A549 (cell line): ENCODE results near the gene APMAP. TPM values are rescaled to one million over a fixed set of nuclear protein-coding genes. Genes with fewer than 3 reads are reported as not detected.

Source experiments
- ATAC-seq, 2 experiments: fragments of 200-7000 bp in 1 of 2; fragments of >200 bp in 1 of 2; cut with Nextera tagmentation in 1 of 2; cut with Tn5 transposase in 1 of 2; 3 replicates each; pipeline versions ENCODE4 v1.8.0 to v1.9.1; 2018 to 2020; ENCODE audit warnings: mild to moderate bottlenecking in 1 of 2, moderate library complexity in 1 of 2
- CTCF ChIA-PET: fragments of 300-600 bp; sonication (Branson Sonifier 250); formaldehyde crosslinking; extraction: SDS; loops from one replicate; lab custom pipeline; 2021; ENCODE audit warnings: antibody characterized with exemption, inconsistent platforms; lab: Yijun Ruan, JAX
- POLR2A ChIA-PET: fragments of 350-600 bp; formaldehyde crosslinking; extraction: SDS; loops from one replicate; lab custom pipeline; 2021; ENCODE audit warnings: antibody characterized with exemption, inconsistent platforms; lab: Yijun Ruan, JAX
- DNase-seq, 2 experiments: peaks; one replicate each; pipeline versions ENCODE4 v3.0.0 to v3.0.0-alpha.2; 2011 to 2016; ENCODE audit warnings: low read depth in 1 of 2, low spot score in 1 of 2
- FAIRE-seq: peaks from 2 replicates; lab custom pipeline; 2011; peaks lifted over from hg19 to GRCh38; lab: Jason Lieb, UNC
- H3K27ac ChIP-seq, 2 experiments: fragments of >200 bp; sonication (Bioruptor Twin); formaldehyde crosslinking; 3 replicates each; pipeline ENCODE4 v1.5.1; 2016 to 2017
- H3K4me1 ChIP-seq: fragments of >200 bp; sonication (Bioruptor Twin); formaldehyde crosslinking; 3 replicates; pipeline ENCODE4 v1.6.1; 2016
- H3K4me2 ChIP-seq: fragments of >200 bp; sonication (Bioruptor Twin); formaldehyde crosslinking; 3 replicates; pipeline ENCODE4 v1.6.1; 2016
- H3K4me3 ChIP-seq: fragments of >200 bp; sonication (Bioruptor Twin); formaldehyde crosslinking; 3 replicates; pipeline ENCODE4 v1.5.1; 2016
- H3K9me3 ChIP-seq: fragments of >200 bp; sonication (Bioruptor Twin); formaldehyde crosslinking; 3 replicates; pipeline ENCODE4 v1.6.1; 2016
- EHMT2 ChIP-seq: fragments of 200-600 bp; sonication (generic); IDR thresholded peaks from 2 replicates; pipeline ENCODE4 v1.6.1; 2016; ENCODE audit warnings: antibody characterized with exemption, low read depth, mild to moderate bottlenecking, moderate library complexity
- FOSL2 ChIP-seq, 2 experiments: fragments of 450-650 bp in 1 of 2; fragments of >200 bp in 1 of 2; sonication (Bioruptor Twin) in 1 of 2; formaldehyde crosslinking; IDR thresholded peaks; 2 replicates each; pipeline versions ENCODE4 v1.5.0 to v1.6.1; 2016 to 2020; ENCODE audit warnings: mild to moderate bottlenecking in 1 of 2, moderate library complexity in 1 of 2
- HDAC2 ChIP-seq: fragments of 200-600 bp; sonication (generic); IDR thresholded peaks from 2 replicates; pipeline ENCODE4 v1.6.1; 2016
- HOXB13 ChIP-seq: fragments of 250-450 bp; sonication (Bioruptor Pico); IDR thresholded peaks from 2 replicates; pipeline ENCODE4 v1.5.0; 2020; ENCODE audit warnings: low read depth, mild to moderate bottlenecking, moderate library complexity
- JUN ChIP-seq, 2 experiments: fragments of >200 bp; sonication (Bioruptor Twin); formaldehyde crosslinking; IDR thresholded peaks; 2 replicates in 1 of 2; 3 replicates in 1 of 2; pipeline ENCODE4 v1.6.1; 2016 to 2017
- MAFK ChIP-seq: fragments of 450-650 bp; IDR thresholded peaks from 2 replicates; pipeline ENCODE4 v1.6.1; 2014; ENCODE audit not compliant: partially characterized antibody
- RAD21 ChIP-seq, 2 experiments: fragments of >200 bp in 1 of 2; sonication (Bioruptor Twin) in 1 of 2; formaldehyde crosslinking in 1 of 2; IDR thresholded peaks in 1 of 2; conservative IDR thresholded peaks in 1 of 2; 2 replicates in 1 of 2; 3 replicates in 1 of 2; pipeline ENCODE4 v1.6.1; 2012 to 2018; ENCODE audit warnings: inconsistent platforms in 1 of 2
- RARB ChIP-seq: fragments of 250-450 bp; sonication (Bioruptor Pico); IDR thresholded peaks from 2 replicates; pipeline ENCODE4 v1.8.0; 2021; ENCODE audit warnings: mild to moderate bottlenecking, moderate library complexity
- WGBS: methylation state at CpG from one replicate; pipeline ENCODE4 v1.1.6; 2017; ENCODE audit errors: missing lambda C conversion rate; 5-methylcytosine and 5-hydroxymethylcytosine counted together
- polyA plus RNA-seq, 4 experiments: library from polyadenylated mRNA; depleted of rRNA in 3 of 4; stranded (reverse); fragments of >200 nt; fragmentation: RNase III in 1 of 4; extraction: RNeasy Plus Mini Kit Qiagen cat#74134 plus additional on column Dnase treatment in 1 of 4; gene quantifications; 2 replicates in 3 of 4; 3 replicates in 1 of 4; pipeline ENCODE4 v1.2.3, GENCODE V29; 2011 to 2017
- TF ChIP-seq, protein P1 (sequence below): fragments of 450-650 bp; IDR thresholded peaks from 2 replicates; pipeline ENCODE4 v1.6.1; 2014; ENCODE audit warnings: antibody characterized with exemption
- TF ChIP-seq, protein P2 (sequence below): fragments of 250-450 bp; sonication (Bioruptor Pico); IDR thresholded peaks from 2 replicates; pipeline ENCODE4 v1.5.0; 2021; ENCODE audit warnings: mild to moderate bottlenecking, moderate library complexity, borderline replicate concordance
- TF ChIP-seq, protein P3 (sequence below): fragments of >200 bp; sonication (Bioruptor Twin); formaldehyde crosslinking; IDR thresholded peaks from 3 replicates; pipeline ENCODE4 v1.5.1; 2016
- TF ChIP-seq, protein P4 (sequence below): fragments of 200-600 bp; sonication (generic); IDR thresholded peaks from 2 replicates; pipeline ENCODE4 v1.6.1; 2016; ENCODE audit warnings: antibody characterized with exemption, mild to moderate bottlenecking, moderate library complexity

The APMAP gene
- polyA plus RNA-seq, 2 of the 4 experiments (the other 2 are of a cell fraction) = 113 to 141 TPM

DNA sequence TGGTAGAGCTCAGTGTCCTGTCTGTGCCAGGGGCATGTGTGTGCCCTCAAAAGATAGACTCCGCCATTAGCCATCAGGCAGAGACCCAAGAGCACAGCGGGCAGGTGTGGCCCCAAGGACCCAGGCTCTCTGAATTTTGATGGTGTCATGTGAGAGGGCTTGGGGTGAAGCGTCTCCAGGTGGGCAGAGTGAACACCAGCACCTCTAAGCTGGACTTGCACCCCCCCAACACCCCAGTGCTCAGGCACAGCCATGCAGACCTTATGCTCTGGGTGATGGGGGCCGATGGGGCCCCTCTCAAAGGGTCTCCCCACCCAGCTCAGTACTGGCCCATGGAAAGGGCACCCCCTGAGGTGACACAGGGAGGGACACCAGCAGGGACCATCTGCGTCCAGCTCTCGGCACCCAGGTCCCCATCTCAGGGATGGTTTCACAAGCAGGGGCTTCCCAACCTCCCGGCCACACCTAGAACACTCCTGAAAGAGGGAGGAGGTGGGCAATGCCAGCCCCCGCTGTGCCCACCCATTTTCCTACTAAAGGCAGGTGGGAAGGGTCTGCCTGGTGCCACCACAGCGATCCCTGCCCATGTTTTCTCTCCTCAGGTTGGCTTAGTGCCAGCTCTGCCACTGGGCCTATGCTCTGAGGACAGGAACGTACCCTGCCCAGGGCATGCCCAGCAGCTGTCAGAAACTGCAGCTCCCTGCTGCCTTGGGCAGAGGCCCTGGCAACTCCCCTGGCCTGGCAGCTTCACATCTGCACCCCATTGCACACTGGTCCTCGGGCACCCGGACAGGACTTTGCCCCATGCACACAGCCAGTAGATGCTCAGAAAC, 40.0 kb downstream of the APMAP start:
- no peak overlapping the region for H3K4me3 ChIP-seq
- ATAC-seq (no peak), FAIRE-seq (no peak), DNase-seq (no peak)
- no peaks in the 10 kb centered on the region; the same call in 2 of the 3 replicates for H3K9me3 ChIP-seq
- H3K4me2 ChIP-seq = no peak overlapping the region
- H3K27ac ChIP-seq = no peak overlapping the region
- WGBS = 71% methylated on average over 11 of the region's 12 CpGs
- CTCF ChIA-PET = interaction anchor here (0.7 to 1.9 kb wide), 2 partner anchors 12 to 35 kb away, joined by 3 to 4 read pairs; no protein-coding TSS in a partner anchor
- POLR2A ChIA-PET = no interaction called here
- no peaks in the 10 kb centered on the region for H3K4me1 ChIP-seq
- TF ChIP-seq, protein P1, sequence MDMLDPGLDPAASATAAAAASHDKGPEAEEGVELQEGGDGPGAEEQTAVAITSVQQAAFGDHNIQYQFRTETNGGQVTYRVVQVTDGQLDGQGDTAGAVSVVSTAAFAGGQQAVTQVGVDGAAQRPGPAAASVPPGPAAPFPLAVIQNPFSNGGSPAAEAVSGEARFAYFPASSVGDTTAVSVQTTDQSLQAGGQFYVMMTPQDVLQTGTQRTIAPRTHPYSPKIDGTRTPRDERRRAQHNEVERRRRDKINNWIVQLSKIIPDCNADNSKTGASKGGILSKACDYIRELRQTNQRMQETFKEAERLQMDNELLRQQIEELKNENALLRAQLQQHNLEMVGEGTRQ = no peak
- TF ChIP-seq HOXB13 (CRISPR knock-in tag) (no peak), MAFK (no peak), FOSL2 (IDR thresholded peaks at IDR 0.05) (no peak), FOSL2 (CRISPR knock-in tag; IDR thresholded peaks at IDR 0.05) (no peak)
- TF ChIP-seq, all 56 proteins: peak for 0

DNA sequence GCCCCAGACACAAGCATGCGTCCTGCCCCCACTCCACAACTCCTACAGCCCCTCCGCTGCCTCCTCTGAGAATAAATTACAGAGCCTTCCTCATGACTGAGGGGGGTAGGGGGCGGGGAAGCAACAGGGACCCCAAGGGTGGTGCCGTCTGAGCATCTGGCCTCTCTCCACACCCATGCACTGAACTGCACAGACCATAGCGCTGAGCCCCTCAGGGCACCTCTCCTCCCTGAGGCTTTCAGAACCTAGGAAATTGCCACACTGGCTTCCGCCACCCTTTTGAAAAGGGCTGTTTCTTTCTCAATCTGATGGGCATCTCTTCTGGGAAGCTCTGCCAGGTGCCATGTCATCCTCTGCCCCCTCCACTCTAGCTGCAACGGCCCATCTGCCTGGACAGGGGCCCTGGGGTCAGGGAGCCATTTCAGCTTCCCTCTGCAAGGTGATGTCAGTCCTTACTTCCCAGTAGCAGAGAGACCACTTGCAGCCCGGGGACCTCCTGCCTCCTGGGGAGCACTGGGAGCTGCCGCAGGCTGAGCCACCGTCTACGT, 40.9 kb downstream of the APMAP start:
- FAIRE-seq = no peak
- ATAC-seq = peak; percentile 4 to 15; a peak in 3 of 6 replicates
- H3K27ac ChIP-seq = no peak overlapping the region
- no peaks in the 10 kb centered on the region for H3K4me1 ChIP-seq
- H3K9me3 ChIP-seq = no peaks in the 10 kb centered on the region; the same call in 2 of the 3 replicates
- H3K4me3 ChIP-seq = no peak overlapping the region
- POLR2A ChIA-PET = interaction anchor here (0.5 kb wide), 1 partner anchor 439 kb away, joined by 6 read pairs; the partner anchor contains the start of gene ABHD12
- CTCF ChIA-PET = interaction anchor here (1.8 kb wide), 1 partner anchor 296 kb away, joined by 4 read pairs; the partner anchor contains the start of gene PYGB
- DNase-seq = no peak
- 51% methylated on average over 11 of the region's 11 CpGs for WGBS
- no peak for TF ChIP-seq HDAC2
- TF ChIP-seq RARB (CRISPR knock-in tag) = no peak
- TF ChIP-seq, protein P2, sequence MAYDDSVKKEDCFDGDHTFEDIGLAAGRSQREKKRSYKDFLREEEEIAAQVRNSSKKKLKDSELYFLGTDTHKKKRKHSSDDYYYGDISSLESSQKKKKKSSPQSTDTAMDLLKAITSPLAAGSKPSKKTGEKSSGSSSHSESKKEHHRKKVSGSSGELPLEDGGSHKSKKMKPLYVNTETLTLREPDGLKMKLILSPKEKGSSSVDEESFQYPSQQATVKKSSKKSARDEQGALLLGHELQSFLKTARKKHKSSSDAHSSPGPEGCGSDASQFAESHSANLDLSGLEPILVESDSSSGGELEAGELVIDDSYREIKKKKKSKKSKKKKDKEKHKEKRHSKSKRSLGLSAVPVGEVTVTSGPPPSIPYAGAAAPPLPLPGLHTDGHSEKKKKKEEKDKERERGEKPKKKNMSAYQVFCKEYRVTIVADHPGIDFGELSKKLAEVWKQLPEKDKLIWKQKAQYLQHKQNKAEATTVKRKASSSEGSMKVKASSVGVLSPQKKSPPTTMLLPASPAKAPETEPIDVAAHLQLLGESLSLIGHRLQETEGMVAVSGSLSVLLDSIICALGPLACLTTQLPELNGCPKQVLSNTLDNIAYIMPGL (CRISPR knock-in tag) = no peak
- no peak for TF ChIP-seq EHMT2
- TF ChIP-seq, protein P3, sequence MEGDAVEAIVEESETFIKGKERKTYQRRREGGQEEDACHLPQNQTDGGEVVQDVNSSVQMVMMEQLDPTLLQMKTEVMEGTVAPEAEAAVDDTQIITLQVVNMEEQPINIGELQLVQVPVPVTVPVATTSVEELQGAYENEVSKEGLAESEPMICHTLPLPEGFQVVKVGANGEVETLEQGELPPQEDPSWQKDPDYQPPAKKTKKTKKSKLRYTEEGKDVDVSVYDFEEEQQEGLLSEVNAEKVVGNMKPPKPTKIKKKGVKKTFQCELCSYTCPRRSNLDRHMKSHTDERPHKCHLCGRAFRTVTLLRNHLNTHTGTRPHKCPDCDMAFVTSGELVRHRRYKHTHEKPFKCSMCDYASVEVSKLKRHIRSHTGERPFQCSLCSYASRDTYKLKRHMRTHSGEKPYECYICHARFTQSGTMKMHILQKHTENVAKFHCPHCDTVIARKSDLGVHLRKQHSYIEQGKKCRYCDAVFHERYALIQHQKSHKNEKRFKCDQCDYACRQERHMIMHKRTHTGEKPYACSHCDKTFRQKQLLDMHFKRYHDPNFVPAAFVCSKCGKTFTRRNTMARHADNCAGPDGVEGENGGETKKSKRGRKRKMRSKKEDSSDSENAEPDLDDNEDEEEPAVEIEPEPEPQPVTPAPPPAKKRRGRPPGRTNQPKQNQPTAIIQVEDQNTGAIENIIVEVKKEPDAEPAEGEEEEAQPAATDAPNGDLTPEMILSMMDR = no peak
- no peak for TF ChIP-seq MAFK
- TF ChIP-seq, protein P4, sequence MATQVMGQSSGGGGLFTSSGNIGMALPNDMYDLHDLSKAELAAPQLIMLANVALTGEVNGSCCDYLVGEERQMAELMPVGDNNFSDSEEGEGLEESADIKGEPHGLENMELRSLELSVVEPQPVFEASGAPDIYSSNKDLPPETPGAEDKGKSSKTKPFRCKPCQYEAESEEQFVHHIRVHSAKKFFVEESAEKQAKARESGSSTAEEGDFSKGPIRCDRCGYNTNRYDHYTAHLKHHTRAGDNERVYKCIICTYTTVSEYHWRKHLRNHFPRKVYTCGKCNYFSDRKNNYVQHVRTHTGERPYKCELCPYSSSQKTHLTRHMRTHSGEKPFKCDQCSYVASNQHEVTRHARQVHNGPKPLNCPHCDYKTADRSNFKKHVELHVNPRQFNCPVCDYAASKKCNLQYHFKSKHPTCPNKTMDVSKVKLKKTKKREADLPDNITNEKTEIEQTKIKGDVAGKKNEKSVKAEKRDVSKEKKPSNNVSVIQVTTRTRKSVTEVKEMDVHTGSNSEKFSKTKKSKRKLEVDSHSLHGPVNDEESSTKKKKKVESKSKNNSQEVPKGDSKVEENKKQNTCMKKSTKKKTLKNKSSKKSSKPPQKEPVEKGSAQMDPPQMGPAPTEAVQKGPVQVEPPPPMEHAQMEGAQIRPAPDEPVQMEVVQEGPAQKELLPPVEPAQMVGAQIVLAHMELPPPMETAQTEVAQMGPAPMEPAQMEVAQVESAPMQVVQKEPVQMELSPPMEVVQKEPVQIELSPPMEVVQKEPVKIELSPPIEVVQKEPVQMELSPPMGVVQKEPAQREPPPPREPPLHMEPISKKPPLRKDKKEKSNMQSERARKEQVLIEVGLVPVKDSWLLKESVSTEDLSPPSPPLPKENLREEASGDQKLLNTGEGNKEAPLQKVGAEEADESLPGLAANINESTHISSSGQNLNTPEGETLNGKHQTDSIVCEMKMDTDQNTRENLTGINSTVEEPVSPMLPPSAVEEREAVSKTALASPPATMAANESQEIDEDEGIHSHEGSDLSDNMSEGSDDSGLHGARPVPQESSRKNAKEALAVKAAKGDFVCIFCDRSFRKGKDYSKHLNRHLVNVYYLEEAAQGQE = no peak
- no peak for TF ChIP-seq RAD21 (conservative IDR thresholded peaks at IDR 0.05 in 1 of 2, IDR thresholded peaks at IDR 0.05 in 1 of 2)
- TF ChIP-seq JUN (IDR thresholded peaks at IDR 0.05) = no peak
- H3K4me2 ChIP-seq = no peak overlapping the region
